ENCODE data around the gene VHLL.

Gene VHLL

GRCh38 chr1:156320560-156320959 is 21.5 kb upstream of the VHLL start:
- TF ChIP-seq ZBTB7A (IDR thresholded peaks at IDR 0.05; ENCODE audit: low read depth), result no peak
- no peak for TF ChIP-seq MAX (IDR thresholded peaks at IDR 0.05)
- no peak for TF ChIP-seq FOXM1 (IDR thresholded peaks at IDR 0.05; ENCODE audit: borderline replicate concordance, low read depth)
- no peak for TF ChIP-seq TEAD4 (IDR thresholded peaks at IDR 0.05)
- no peak for TF ChIP-seq CREB1 (IDR thresholded peaks at IDR 0.05; ENCODE audit: low read depth)
- no peak for TF ChIP-seq YY1 (IDR thresholded peaks at IDR 0.05; ENCODE audit: low read depth)
- no peak for TF ChIP-seq CEBPB (IDR thresholded peaks at IDR 0.05)
- TF ChIP-seq EP300 (IDR thresholded peaks at IDR 0.05; ENCODE audit: borderline replicate concordance), result no peak
- TF ChIP-seq REST (IDR thresholded peaks at IDR 0.05; ENCODE audit: low read depth), result no peak
- no peak for TF ChIP-seq EGR1 (IDR thresholded peaks at IDR 0.05)
- no peak for TF ChIP-seq USF1 (IDR thresholded peaks at IDR 0.05)
- TF ChIP-seq TCF12 (IDR thresholded peaks at IDR 0.05; ENCODE audit: low read depth), result no peak

GRCh38 chr1:156319664-156320063 is 20.6 kb upstream of the VHLL start:
- TF ChIP-seq RAD21 (IDR thresholded peaks at IDR 0.05; ENCODE audit: low read depth) (peak; percentile 22; the same call in 1 of the 2 replicates), TAF1 (IDR thresholded peaks at IDR 0.05; ENCODE audit: low read depth) (no peak)

GRCh38 chr1:156316909-156317308 is 17.8 kb upstream of the VHLL start:
- no peak for TF ChIP-seq REST (IDR thresholded peaks at IDR 0.05; ENCODE audit: low read depth)
- no peak for TF ChIP-seq EP300 (IDR thresholded peaks at IDR 0.05; ENCODE audit: borderline replicate concordance)
- TF ChIP-seq YY1 (IDR thresholded peaks at IDR 0.05; ENCODE audit: low read depth), result no peak
- no peak for TF ChIP-seq FOXM1 (IDR thresholded peaks at IDR 0.05; ENCODE audit: borderline replicate concordance, low read depth)
- no peak for TF ChIP-seq CEBPB (IDR thresholded peaks at IDR 0.05)
- TF ChIP-seq CREB1 (IDR thresholded peaks at IDR 0.05; ENCODE audit: low read depth), result no peak
- no peak for TF ChIP-seq TAF1 (IDR thresholded peaks at IDR 0.05; ENCODE audit: low read depth)
- no peak for TF ChIP-seq TCF12 (IDR thresholded peaks at IDR 0.05; ENCODE audit: low read depth)
- no peak for TF ChIP-seq ZBTB7A (IDR thresholded peaks at IDR 0.05; ENCODE audit: low read depth)
- TF ChIP-seq EGR1 (IDR thresholded peaks at IDR 0.05), result no peak
- TF ChIP-seq USF1 (IDR thresholded peaks at IDR 0.05), result no peak
- TF ChIP-seq TEAD4 (IDR thresholded peaks at IDR 0.05), result no peak

GRCh38 chr1:156310962-156311361 is 11.9 kb upstream of the VHLL start:
- TF ChIP-seq CEBPB (IDR thresholded peaks at IDR 0.05), result 0 out of 2 replicates have a peak, but pooled peaks have one; percentile 36
- TF ChIP-seq NFIC (IDR thresholded peaks at IDR 0.05), result no peak

- TF ChIP-seq RAD21 (IDR thresholded peaks at IDR 0.05; ENCODE audit: low read depth), result no peak
- no peak for TF ChIP-seq MAX (IDR thresholded peaks at IDR 0.05)
- no peak for TF ChIP-seq EGR1 (IDR thresholded peaks at IDR 0.05)
- TF ChIP-seq TCF12 (IDR thresholded peaks at IDR 0.05; ENCODE audit: low read depth), result no peak
Measured at GRCh38 chr1:156308078-156308477, 9.0 kb upstream of the VHLL start.

GRCh38 chr1:156305215-156305614 is 6.1 kb upstream of the VHLL start:
- TF ChIP-seq NFIC (IDR thresholded peaks at IDR 0.05), result no peak

GRCh38 chr1:156303241-156303640 is 4.1 kb upstream of the VHLL start:
- TF ChIP-seq CEBPB (IDR thresholded peaks at IDR 0.05), result no peak
- TF ChIP-seq ZBTB7A (IDR thresholded peaks at IDR 0.05; ENCODE audit: low read depth), result no peak
- no peak for TF ChIP-seq RAD21 (IDR thresholded peaks at IDR 0.05; ENCODE audit: low read depth)
- TF ChIP-seq USF1 (IDR thresholded peaks at IDR 0.05), result no peak
- TF ChIP-seq EGR1 (IDR thresholded peaks at IDR 0.05), result no peak
- no peak for TF ChIP-seq TEAD4 (IDR thresholded peaks at IDR 0.05)
- TF ChIP-seq REST (IDR thresholded peaks at IDR 0.05; ENCODE audit: low read depth), result no peak
- TF ChIP-seq CREB1 (IDR thresholded peaks at IDR 0.05; ENCODE audit: low read depth), result no peak
- TF ChIP-seq YY1 (IDR thresholded peaks at IDR 0.05; ENCODE audit: low read depth), result no peak
- no peak for TF ChIP-seq FOXM1 (IDR thresholded peaks at IDR 0.05; ENCODE audit: borderline replicate concordance, low read depth)
- TF ChIP-seq NFIC (IDR thresholded peaks at IDR 0.05), result no peak
- TF ChIP-seq MAX (IDR thresholded peaks at IDR 0.05), result no peak
- TF ChIP-seq TAF1 (IDR thresholded peaks at IDR 0.05; ENCODE audit: low read depth), result no peak
- TF ChIP-seq EP300 (IDR thresholded peaks at IDR 0.05; ENCODE audit: borderline replicate concordance), result no peak
- no peak for TF ChIP-seq TCF12 (IDR thresholded peaks at IDR 0.05; ENCODE audit: low read depth)

All from Ishikawa (cell line).